HG03196 (cell line): ENCODE results near the gene CFAP210.
"Not testable (repeated sequence)": the region's sequence is repeated elsewhere in the genome, so short reads cannot be mapped to it uniquely, and the experiment has no call there.

ENCODE experiments used
- ATAC-seq: cut with Tn5 transposase; IDR thresholded peaks from one replicate; pipeline ENCODE4 v1.9.1; 2021; ENCODE audit not compliant: unreplicated experiment

The CFAP210 gene

GRCh38 chr2:169712791-169713227, 18.6 kb upstream of the CFAP210 start:
- ATAC-seq, result no peak

- no peak for ATAC-seq
Observed at GRCh38 chr2:169711751-169712509, 17.7 kb upstream of the CFAP210 start.

GRCh38 chr2:169709981-169710380, 15.8 kb upstream of the CFAP210 start:
- ATAC-seq, result no peak

GRCh38 chr2:169709331-169709730, 15.1 kb upstream of the CFAP210 start:
- no peak for ATAC-seq

GRCh38 chr2:169707626-169708025, 13.4 kb upstream of the CFAP210 start:
- no peak for ATAC-seq

GRCh38 chr2:169705927-169706326, 11.7 kb upstream of the CFAP210 start:
- no peak for ATAC-seq

GRCh38 chr2:169704160-169704708, 10.0 kb upstream of the CFAP210 start:
- no peak for ATAC-seq

GRCh38 chr2:169702996-169703395, 8.8 kb upstream of the CFAP210 start:
- no peak for ATAC-seq

- ATAC-seq, result not testable (repeated sequence)
Observed at GRCh38 chr2:169699173-169699572, 5.0 kb upstream of the CFAP210 start.

- no peak for ATAC-seq
Observed at GRCh38 chr2:169696381-169696780, 2.2 kb upstream of the CFAP210 start.

- no peak for ATAC-seq
Observed at GRCh38 chr2:169694894-169695260, 672 bp upstream of the CFAP210 start.

GRCh38 chr2:169693360-169693759, 845 bp downstream of the CFAP210 start:
- ATAC-seq, result no peak

GRCh38 chr2:169692718-169693117, 1.5 kb downstream of the CFAP210 start:
- ATAC-seq, result no peak

- no peak for ATAC-seq
Observed at GRCh38 chr2:169690958-169691357, 3.2 kb downstream of the CFAP210 start.

GRCh38 chr2:169687943-169688342, 6.3 kb downstream of the CFAP210 start:
- not testable (repeated sequence) for ATAC-seq

- ATAC-seq, result not testable (repeated sequence)
Observed at GRCh38 chr2:169686825-169687224, 7.4 kb downstream of the CFAP210 start.

- not testable (repeated sequence) for ATAC-seq
Observed at GRCh38 chr2:169684712-169685111, 9.5 kb downstream of the CFAP210 start.

- no peak for ATAC-seq
Observed at GRCh38 chr2:169684135-169684565, 10.1 kb downstream of the CFAP210 start.

- ATAC-seq, result no peak
Observed at GRCh38 chr2:169683425-169684134, 10.6 kb downstream of the CFAP210 start.

- no peak for ATAC-seq
Observed at GRCh38 chr2:169683054-169683424, 11.2 kb downstream of the CFAP210 start.

- no peak for ATAC-seq
Observed at GRCh38 chr2:169676850-169677249, 17.4 kb downstream of the CFAP210 start.

- ATAC-seq, result no peak
Observed at GRCh38 chr2:169676357-169676756, 17.8 kb downstream of the CFAP210 start.
